Gastrocnemius medialis (tissue), 4 donors: Measurements from ENCODE around the gene BCORL1.

Source experiments
- CTCF ChIP-seq, 5 experiments: fragments of 450-650 bp in 3 of 5; fragments of 200-600 bp in 2 of 5; sonication (generic) in 2 of 5; IDR thresholded peaks in 4 of 5; conservative IDR thresholded peaks in 1 of 5; 1 replicate in 4 of 5; 2 replicates in 1 of 5; pipeline ENCODE4 v1.5.1; 2016 to 2019; ENCODE audit warnings: antibody characterized with exemption in 5 of 5, mild to moderate bottlenecking in 3 of 5, moderate library complexity in 3 of 5
- POLR2A ChIP-seq, 2 donors: fragments of 450-650 bp; IDR thresholded peaks; one replicate each; pipeline ENCODE4 v1.6.1; 2017; ENCODE audit warnings: antibody characterized with exemption in 2 of 2, mild to moderate bottlenecking in 2 of 2, moderate library complexity in 2 of 2

- TF ChIP-seq CTCF (IDR thresholded peaks at IDR 0.05 in 4 of 5, conservative IDR thresholded peaks at IDR 0.05 in 1 of 5), result no peak
- TF ChIP-seq POLR2A (IDR thresholded peaks at IDR 0.05), result no peak
Measured at GRCh38 chrX:130051176-130051845, 68.9 kb downstream of the BCORL1 start.
